ENCODE data around the gene TMEM14A.
"Not testable (repeated sequence)": the region's sequence is repeated elsewhere in the genome, so short reads cannot be mapped to it uniquely, and the experiment has no call there.

GRCh38 chr6:52676631-52677030, 5.7 kb downstream of the TMEM14A start:
- TF ChIP-seq CTCF (IDR thresholded peaks at IDR 0.05; ENCODE audit: insufficient read depth, low read length); POLR2AphosphoS5 (IDR thresholded peaks at IDR 0.05; ENCODE audit: low read depth); REST (IDR thresholded peaks at IDR 0.05; ENCODE audit: insufficient replicate concordance, low read depth): not testable (repeated sequence)
- peak; percentile 44; the same call in 1 of the 2 replicates for TF ChIP-seq SPI1 (IDR thresholded peaks at IDR 0.05; ENCODE audit: borderline replicate concordance, low read depth)

All from HL-60 (cell line).